ENCODE results near the gene GLDN. TPM values are rescaled to one million over a fixed set of nuclear protein-coding genes. Genes with fewer than 3 reads are reported as not detected.

GLDN gene
- total RNA-seq, 1 experiment from 2014 or later, result 1.3 TPM

GRCh38 chr15:51386029-51386428 lies 44.6 kb downstream of the GLDN start:
- Histone ChIP-seq H3K23me2 (ENCODE audit: insufficient read length, low read depth, low read length, poor library complexity, severe bottlenecking) (no peaks in the 10 kb centered on the region), H3K9me3 (ENCODE audit: control insufficient read depth, low read depth, low read length) (no peaks in the 10 kb centered on the region), H3K4ac (ENCODE audit: low read depth, low read length) (no peak overlapping the region), H2AFZ (ENCODE audit: low read length) (no peak overlapping the region), H3K27ac (ENCODE audit: insufficient read length, low read depth, low read length) (no peak overlapping the region), H3K27me3 (ENCODE audit: insufficient read depth, low read length) (no peaks in the 10 kb centered on the region), H4K91ac (ENCODE audit: insufficient read length, low read depth, low read length) (no peak overlapping the region), H2BK5ac (ENCODE audit: insufficient read length, low read length) (no peak overlapping the region), H2AK5ac (ENCODE audit: insufficient read length, low read length) (no peak overlapping the region), H4K8ac (replicated peaks; ENCODE audit: insufficient read length, low read depth, low read length) (no peak overlapping the region), H4K5ac (ENCODE audit: insufficient read length, low read depth, low read length) (no peak overlapping the region), H3K23ac (ENCODE audit: insufficient read length, low read depth, low read length) (no peak overlapping the region), H2BK15ac (ENCODE audit: low read depth, low read length) (no peak overlapping the region), H4K20me1 (ENCODE audit: control insufficient read depth, insufficient read depth, insufficient read length) (no peaks in the 10 kb centered on the region), H3K56ac (ENCODE audit: insufficient read length, low read depth, low read length) (no peak overlapping the region), H3K14ac (ENCODE audit: insufficient read depth, low read length) (no peak overlapping the region), H2BK12ac (ENCODE audit: insufficient read length, low read depth, low read length) (no peak overlapping the region), H2BK20ac (ENCODE audit: low read depth, low read length, poor library complexity, severe bottlenecking) (no peak overlapping the region), H3T11ph (ENCODE audit: low read length) (no peak overlapping the region), H3K79me2 (ENCODE audit: insufficient read depth, low read length) (no peaks in the 10 kb centered on the region), H2BK120ac (ENCODE audit: low read depth, low read length, poor library complexity, severe bottlenecking) (no peak overlapping the region), H3K4me2 (ENCODE audit: insufficient read depth, insufficient read length, low read length) (no peak overlapping the region), H3K4me1 (ENCODE audit: insufficient read depth, low read length) (peaks cover 6% of the 10 kb centered on the region; the same call in 1 of the 2 replicates), H3K79me1 (ENCODE audit: insufficient read depth, low read depth, low read length, poor library complexity, severe bottlenecking) (no peaks in the 10 kb centered on the region), H3K18ac (ENCODE audit: insufficient read length, low read depth, low read length) (no peak overlapping the region), H3K9ac (ENCODE audit: extremely low read depth, insufficient read length, low read length) (no peak overlapping the region)
- Mint-ChIP-seq H3K36me3 (ENCODE audit: insufficient read depth in 1 of 3, low read depth in 3 of 3) (no peaks in the 10 kb centered on the region), H3K27me3 (ENCODE audit: low read depth) (peaks cover 3% of the 10 kb centered on the region; the same call in 1 of the 2 replicates), H3K4me1 (peaks cover 13 to 14% of the 10 kb centered on the region in 2 experiments), H3K4me3 (no peak overlapping the region), H3K27ac (no peak overlapping the region), H3K9me3 (peaks cover 0 to under 1% of the 10 kb centered on the region in 2 experiments; a peak in 3 of 5 replicates)
- WGBS (ENCODE audit: extremely low coverage, insufficient read length, low lambda C conversion rate), result no CpG with 5 or more reads among the region's 8 CpGs
- no peak for DNase-seq
- no peak for TF ChIP-seq CTCF (conservative IDR thresholded peaks at IDR 0.05)
